ENCODE results near the gene IL19. TPM values are rescaled to one million over a fixed set of nuclear protein-coding genes. Genes with fewer than 3 reads are reported as not detected.

IL19 gene
- total RNA-seq, 2 experiments from 2014 or later, result not detected

GRCh38 chr1:206826394-206826793 lies 55.8 kb downstream of the IL19 start:
- Histone ChIP-seq H3K36me3 (ENCODE audit: insufficient read depth, low read length) (no peaks in the 10 kb centered on the region), H3K79me2 (ENCODE audit: insufficient read depth, low read depth, low read length) (no peaks in the 10 kb centered on the region), H3K4me1 (ENCODE audit: insufficient read depth, low read length, poor library complexity, severe bottlenecking) (peaks cover 20% of the 10 kb centered on the region), H4K20me1 (ENCODE audit: insufficient read depth, low read length) (no peaks in the 10 kb centered on the region), H3K4me3 (ENCODE audit: low read depth, low read length, poor library complexity, severe bottlenecking) (no peak overlapping the region), H2AFZ (ENCODE audit: low read length) (no peak overlapping the region), H3K9me2 (ENCODE audit: insufficient read depth, low read length) (no peaks in the 10 kb centered on the region), H3K4me2 (ENCODE audit: low read length) (no peak overlapping the region), H3K27ac (ENCODE audit: low read depth, low read length, poor library complexity, severe bottlenecking) (no peak overlapping the region), H3K9me3 (ENCODE audit: low read length) (no peaks in the 10 kb centered on the region)
- ChIA-PET POLR2A (interaction anchor here (0.7 to 1.9 kb wide), 2 partner anchors 9 to 99 kb away, joined by 3 to 5 read pairs; no protein-coding TSS in a partner anchor), CTCF (ENCODE audit: unreplicated experiment) (no interaction called here)
- TF ChIP-seq EZH2phosphoT487 (IDR thresholded peaks at IDR 0.05; ENCODE audit: borderline replicate concordance, low read depth, low read length) (no peak), CTCF (conservative IDR thresholded peaks at IDR 0.05; ENCODE audit: low read length) (no peak)
- BruUV-seq (replicated peaks), result no TSS peak
- DNase-seq (ENCODE audit: low spot score), result no peak
- intact Hi-C loops (cut with micrococcal nuclease; ENCODE audit: unreplicated experiment), result no loop called here

- no peak overlapping the region for H2AFZ ChIP-seq (ENCODE audit: low read length)
- no peak overlapping the region for H3K4me2 ChIP-seq (ENCODE audit: low read length)
- no TSS peak for BruUV-seq (replicated peaks)
- H3K79me2 ChIP-seq (ENCODE audit: insufficient read depth, low read depth, low read length), result no peaks in the 10 kb centered on the region
- ChIA-PET CTCF (ENCODE audit: unreplicated experiment) (no interaction called here), POLR2A (no interaction called here)
- H3K9me3 ChIP-seq (ENCODE audit: low read length), result no peaks in the 10 kb centered on the region
- no peak overlapping the region for H3K4me3 ChIP-seq (ENCODE audit: low read depth, low read length, poor library complexity, severe bottlenecking)
- TF ChIP-seq EZH2phosphoT487 (IDR thresholded peaks at IDR 0.05; ENCODE audit: borderline replicate concordance, low read depth, low read length), result no peak
- H3K9me2 ChIP-seq (ENCODE audit: insufficient read depth, low read length), result no peaks in the 10 kb centered on the region
- no peaks in the 10 kb centered on the region for H4K20me1 ChIP-seq (ENCODE audit: insufficient read depth, low read length)
- no peak for DNase-seq (ENCODE audit: low spot score)
- H3K27ac ChIP-seq (ENCODE audit: low read depth, low read length, poor library complexity, severe bottlenecking), result no peak overlapping the region
- H3K36me3 ChIP-seq (ENCODE audit: insufficient read depth, low read length), result no peaks in the 10 kb centered on the region
- intact Hi-C loops (cut with micrococcal nuclease; ENCODE audit: unreplicated experiment), result no loop called here
- peaks cover 20% of the 10 kb centered on the region for H3K4me1 ChIP-seq (ENCODE audit: insufficient read depth, low read length, poor library complexity, severe bottlenecking)
Observed at GRCh38 chr1:206828061-206828460, 57.5 kb downstream of the IL19 start.

- BruUV-seq (replicated peaks), result no TSS peak
- no peaks in the 10 kb centered on the region for H3K36me3 ChIP-seq (ENCODE audit: insufficient read depth, low read length)
- H3K9me2 ChIP-seq (ENCODE audit: insufficient read depth, low read length), result no peaks in the 10 kb centered on the region
- H3K9me3 ChIP-seq (ENCODE audit: low read length), result no peaks in the 10 kb centered on the region
- TF ChIP-seq CTCF (conservative IDR thresholded peaks at IDR 0.05; ENCODE audit: low read length) (no peak), EZH2phosphoT487 (IDR thresholded peaks at IDR 0.05; ENCODE audit: borderline replicate concordance, low read depth, low read length) (no peak)
- H3K4me1 ChIP-seq (ENCODE audit: insufficient read depth, low read length, poor library complexity, severe bottlenecking), result peaks cover 20% of the 10 kb centered on the region
- peak overlapping the region; percentile 47 for H3K4me2 ChIP-seq (ENCODE audit: low read length)
- intact Hi-C loops (cut with micrococcal nuclease; ENCODE audit: unreplicated experiment), result no loop called here
- CTCF ChIA-PET (ENCODE audit: unreplicated experiment), result interaction anchor here (0.6 kb wide), 1 partner anchor 161 kb away, joined by 3 read pairs; no protein-coding TSS in a partner anchor
- no peak overlapping the region for H2AFZ ChIP-seq (ENCODE audit: low read length)
- no peak overlapping the region for H3K27ac ChIP-seq (ENCODE audit: low read depth, low read length, poor library complexity, severe bottlenecking)
- no peaks in the 10 kb centered on the region for H3K79me2 ChIP-seq (ENCODE audit: insufficient read depth, low read depth, low read length)
- no peaks in the 10 kb centered on the region for H4K20me1 ChIP-seq (ENCODE audit: insufficient read depth, low read length)
- POLR2A ChIA-PET, result interaction anchor here (0.6 kb wide), 2 partner anchors 208 to 429 kb away, joined by 3 read pairs; no protein-coding TSS in a partner anchor
- H3K4me3 ChIP-seq (ENCODE audit: low read depth, low read length, poor library complexity, severe bottlenecking), result no peak overlapping the region
- DNase-seq (ENCODE audit: low spot score), result peak; percentile 53
Observed at GRCh38 chr1:206828765-206829164, 58.2 kb downstream of the IL19 start.

Data from OCI-LY7 (cell line).